Endometrial microvascular endothelial cells (primary cell): ENCODE results near the gene FSIP2. TPM values are rescaled to one million over a fixed set of nuclear protein-coding genes. Genes with fewer than 3 reads are reported as not detected.

ENCODE experiments used
- in situ Hi-C: cut with HindIII; loops from 2 replicates; pipeline ENCODE4 v1.10.0; 2017; ENCODE audit warnings: low sequenced_read_pairs, low pct_unique_long_range_greater_than_20kb; ENCODE audit errors: inconsistent ontology term
- total RNA-seq: library from RNA; depleted of rRNA; stranded (reverse); fragments of >200 nt; gene quantifications from one replicate; pipeline ENCODE4 v1.2.3, GENCODE V29; 2015; ENCODE audit errors: inconsistent ontology term

The FSIP2 gene
- total RNA-seq, 1 donor from 2014 or later = not detected

- in situ Hi-C loops = no loop called here
Measured at GRCh38 chr2:185880396-185880795, 141.8 kb downstream of the FSIP2 start.
